Measurements from ENCODE around the gene TRIM4. TPM values are rescaled to one million over a fixed set of nuclear protein-coding genes. Genes with fewer than 3 reads are reported as not detected.

Gene TRIM4
- total RNA-seq, 1 experiment from 2014 or later: 6.9 TPM

DNA sequence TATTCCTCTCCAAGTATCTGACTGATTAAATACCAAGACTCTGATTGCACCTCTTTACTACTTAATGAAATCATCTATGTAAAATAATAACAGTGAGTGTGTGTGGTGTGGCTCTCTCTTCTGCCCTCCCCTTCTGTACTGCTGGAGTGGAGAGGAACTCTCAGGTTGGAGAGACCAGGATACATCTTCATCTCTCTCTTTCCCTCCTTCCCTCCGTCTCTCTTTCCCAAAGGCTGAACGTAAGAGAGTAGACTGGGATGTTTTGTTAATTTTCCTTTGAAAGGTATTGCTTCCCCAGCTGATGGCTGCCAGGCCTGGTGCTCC, 10.4 kb upstream of the TRIM4 start:
- H2BK20ac ChIP-seq (ENCODE audit: low read depth, low read length, poor library complexity, severe bottlenecking): no peak overlapping the region
- H3K56ac ChIP-seq (ENCODE audit: insufficient read length, low read depth, low read length): no peak overlapping the region
- no CpG with 5 or more reads among the region's 2 CpGs for WGBS (ENCODE audit: extremely low coverage, insufficient read length, low lambda C conversion rate)
- no peak overlapping the region for H2BK120ac ChIP-seq (ENCODE audit: low read depth, low read length, poor library complexity, severe bottlenecking)
- no peak overlapping the region for H3K14ac ChIP-seq (ENCODE audit: insufficient read depth, low read length)
- DNase-seq: no peak
- H2AK5ac ChIP-seq (ENCODE audit: insufficient read length, low read length): no peak overlapping the region
- no peak for TF ChIP-seq CTCF (conservative IDR thresholded peaks at IDR 0.05)
- no peaks in the 10 kb centered on the region for H3K27me3 ChIP-seq (ENCODE audit: insufficient read depth, low read length)
- no peak overlapping the region for H3K27ac ChIP-seq (ENCODE audit: insufficient read length, low read depth, low read length)
- H2BK5ac ChIP-seq (ENCODE audit: insufficient read length, low read length): no peak overlapping the region
- no peaks in the 10 kb centered on the region; the same call in 1 of the 2 replicates for H3K4me1 ChIP-seq (ENCODE audit: insufficient read depth, low read length)
- peaks cover 37 to 40% of the 10 kb centered on the region in 2 experiments for H3K4me1 Mint-ChIP-seq
- no peak overlapping the region for H4K8ac ChIP-seq (replicated peaks; ENCODE audit: insufficient read length, low read depth, low read length)
- H3K36me3 Mint-ChIP-seq (ENCODE audit: insufficient read depth in 1 of 3, low read depth in 3 of 3): peaks cover 2 to 9% (median 3%) of the 10 kb centered on the region in 3 experiments; a peak in 6 of 7 replicates
- peaks cover 4% of the 10 kb centered on the region for H3K23me2 ChIP-seq (ENCODE audit: insufficient read length, low read depth, low read length, poor library complexity, severe bottlenecking)
- no peak overlapping the region for H2AFZ ChIP-seq (ENCODE audit: low read length)
- H3K79me2 ChIP-seq (ENCODE audit: insufficient read depth, low read length): no peaks in the 10 kb centered on the region
- no peak overlapping the region for H4K91ac ChIP-seq (ENCODE audit: insufficient read length, low read depth, low read length)
- peak overlapping the region; percentile 52 to 75 for H3K4me3 Mint-ChIP-seq
- H3K9ac ChIP-seq (ENCODE audit: extremely low read depth, insufficient read length, low read length): no peak overlapping the region
- H2BK12ac ChIP-seq (ENCODE audit: insufficient read length, low read depth, low read length): peak overlapping the region; percentile 16
- H3T11ph ChIP-seq (ENCODE audit: low read length): no peak overlapping the region
- H3K27ac Mint-ChIP-seq: peak overlapping the region in 1 of 3 experiments; percentile 44; a peak in 2 of 7 replicates
- H4K5ac ChIP-seq (ENCODE audit: insufficient read length, low read depth, low read length): no peak overlapping the region
- no peak overlapping the region for H3K18ac ChIP-seq (ENCODE audit: insufficient read length, low read depth, low read length)
- H3K9me3 Mint-ChIP-seq: no peaks in the 10 kb centered on the region
- H3K9me3 ChIP-seq (ENCODE audit: control insufficient read depth, low read depth, low read length): no peaks in the 10 kb centered on the region
- no peak overlapping the region for H3K23ac ChIP-seq (ENCODE audit: insufficient read length, low read depth, low read length)
- H4K20me1 ChIP-seq (ENCODE audit: control insufficient read depth, insufficient read depth, insufficient read length): no peaks in the 10 kb centered on the region
- H3K4me2 ChIP-seq (ENCODE audit: insufficient read depth, insufficient read length, low read length): peak overlapping the region; percentile 21
- peaks cover 16% of the 10 kb centered on the region for H3K27me3 Mint-ChIP-seq (ENCODE audit: low read depth)
- no peaks in the 10 kb centered on the region for H3K79me1 ChIP-seq (ENCODE audit: insufficient read depth, low read depth, low read length, poor library complexity, severe bottlenecking)
- no peak overlapping the region for H3K4ac ChIP-seq (ENCODE audit: low read depth, low read length)
- H2BK15ac ChIP-seq (ENCODE audit: low read depth, low read length): no peak overlapping the region
